Stomach (tissue), 9 donors: ENCODE results near the gene OXCT1. TPM values are rescaled to one million over a fixed set of nuclear protein-coding genes. Genes with fewer than 3 reads are reported as not detected.
"Not testable (repeated sequence)": the region's sequence is repeated elsewhere in the genome, so short reads cannot be mapped to it uniquely, and the experiment has no call there.

Source experiments
- DNase-seq, 2 donors: peaks; one replicate each; pipeline versions ENCODE4 v3.0.0 to v3.0.0-alpha.2; 2013 to 2019
- H3K27ac ChIP-seq, 5 donors: fragments of 200-600 bp in 4 of 5; sonication (generic) in 4 of 5; one replicate each; pipeline ENCODE4 v1.5.1; 2013 to 2019; ENCODE audit warnings: mild to moderate bottlenecking in 1 of 5, moderate library complexity in 1 of 5
- H3K27me3 ChIP-seq, 3 donors: fragments of 200-600 bp; sonication (generic); one replicate each; pipeline ENCODE4 v1.5.1; 2017 to 2019; ENCODE audit warnings: mixed run types in 1 of 3
- H3K36me3 ChIP-seq, 4 donors: fragments of 200-600 bp; sonication (generic); 1 replicate in 3 of 4; 2 replicates in 1 of 4; pipeline ENCODE4 v1.5.1; 2016 to 2019
- H3K4me1 ChIP-seq, 4 donors: fragments of 200-600 bp; sonication (generic); one replicate each; pipeline ENCODE4 v1.5.1; 2016 to 2019
- H3K4me3 ChIP-seq, 4 donors: fragments of 200-600 bp; sonication (generic) in 3 of 4; one replicate each; pipeline ENCODE4 v1.5.1; 2016 to 2019; ENCODE audit warnings: mild to moderate bottlenecking in 1 of 4
- H3K9me3 ChIP-seq, 4 donors: fragments of 200-600 bp; sonication (generic); one replicate each; pipeline ENCODE4 v1.5.1; 2016 to 2019
- CTCF ChIP-seq, 7 experiments: fragments of 450-650 bp in 4 of 7; fragments of 200-600 bp in 3 of 7; sonication (generic) in 3 of 7; IDR thresholded peaks; one replicate each; pipeline ENCODE4 v1.5.1; 2016 to 2019; ENCODE audit warnings: antibody characterized with exemption in 7 of 7, control low read depth in 2 of 7, mild to moderate bottlenecking in 1 of 7
- EP300 ChIP-seq: sonication (generic); formaldehyde crosslinking; IDR thresholded peaks from one replicate; pipeline ENCODE4 v1.6.1; 2017; ENCODE audit warnings: antibody characterized with exemption
- POLR2A ChIP-seq, 4 donors: fragments of 450-650 bp; IDR thresholded peaks; one replicate each; pipeline ENCODE4 v1.6.1; 2016; ENCODE audit warnings: antibody characterized with exemption in 4 of 4, control low read depth in 2 of 4, mild to moderate bottlenecking in 1 of 4, moderate library complexity in 1 of 4
- POLR2AphosphoS5 ChIP-seq, 3 donors: sonication (generic); formaldehyde crosslinking; IDR thresholded peaks; one replicate each; pipeline ENCODE4 v1.6.1; 2016; ENCODE audit warnings: antibody characterized with exemption in 3 of 3
- WGBS, 5 donors: extraction: QIAGEN DNeasy Blood & Tissue Kit in 3 of 5; methylation state at CpG; one replicate each; pipeline versions ENCODE4 v1.1.5 to v1.1.7; 2013 to 2018; 5-methylcytosine and 5-hydroxymethylcytosine counted together
- intact Hi-C: fragments of 100-400 bp; cut with DNase I; formaldehyde crosslinking; loops from one replicate; pipeline ENCODE4 v1.15.1; 2023; ENCODE audit warnings: low total_unique reads
- polyA plus RNA-seq, 3 donors: library from polyadenylated mRNA; stranded (reverse); fragments of 200-250 nt; gene quantifications; one replicate each; pipeline ENCODE4 v1.2.3, GENCODE V29; 2013
- total RNA-seq, 5 donors: library from RNA; depleted of rRNA; stranded (reverse); fragments of >200 nt; gene quantifications; one replicate each; pipeline versions ENCODE4 v1.1.0 to v1.2.3, GENCODE V29; 2014 to 2016
- donor health status: healthy with polysubstance abuse.
- donor health status: Bipolar disorder and iron deficiency.
- donor health status: healthy.

Gene OXCT1
- total and polyA plus RNA-seq, 8 donors = 4.1 to 33.3 (median 14.8) TPM

- H3K27ac ChIP-seq = no peak overlapping the region
- no peaks in the 10 kb centered on the region for H3K27me3 ChIP-seq
- DNase-seq = no peak
- H3K36me3 ChIP-seq = peaks cover 18 to 68% (median 67%) of the 10 kb centered on the region in 4 donors
- H3K9me3 ChIP-seq = no peaks in the 10 kb centered on the region
- peaks cover 0 to 6% (median 0%) of the 10 kb centered on the region in 4 donors for H3K4me1 ChIP-seq
- no peak overlapping the region for H3K4me3 ChIP-seq
- WGBS, 5 donors = 91 to 98% (median 94%) methylated on average over 2 of the region's 2 CpGs
- intact Hi-C loops = loop anchor here (10.0 kb wide), 2 partner anchors 83 to 913 kb away; no protein-coding TSS in a partner anchor
- TF ChIP-seq POLR2A (IDR thresholded peaks at IDR 0.05) (no peak), CTCF (IDR thresholded peaks at IDR 0.05) (no peak), POLR2AphosphoS5 (IDR thresholded peaks at IDR 0.05) (no peak), EP300 (no peak)
Measured at GRCh38 chr5:41852293-41852692, 17.9 kb downstream of the OXCT1 start.

- WGBS, 5 donors = 24 to 90% (median 40%) methylated on average over 1 of the region's 1 CpG
- H3K27ac ChIP-seq = no peak overlapping the region
- no peak for DNase-seq
- H3K4me1 ChIP-seq = no peaks in the 10 kb centered on the region
- intact Hi-C loops = loop anchor here (10.0 kb wide), 2 partner anchors 84 to 914 kb away; no protein-coding TSS in a partner anchor
- TF ChIP-seq EP300 (no peak), POLR2AphosphoS5 (IDR thresholded peaks at IDR 0.05) (no peak), POLR2A (IDR thresholded peaks at IDR 0.05) (no peak), CTCF (IDR thresholded peaks at IDR 0.05) (no peak)
- peaks cover 18 to 68% (median 66%) of the 10 kb centered on the region in 4 donors for H3K36me3 ChIP-seq
- no peaks in the 10 kb centered on the region for H3K27me3 ChIP-seq
- H3K9me3 ChIP-seq = no peaks in the 10 kb centered on the region
- no peak overlapping the region for H3K4me3 ChIP-seq
Measured at GRCh38 chr5:41851116-41851515, 19.1 kb downstream of the OXCT1 start.

GRCh38 chr5:41848983-41849382 lies 21.2 kb downstream of the OXCT1 start:
- Histone ChIP-seq H3K27ac (no peak overlapping the region), H3K4me3 (no peak overlapping the region), H3K27me3 (no peaks in the 10 kb centered on the region), H3K9me3 (no peaks in the 10 kb centered on the region), H3K36me3 (peaks cover 18 to 56% (median 51%) of the 10 kb centered on the region in 4 donors), H3K4me1 (no peaks in the 10 kb centered on the region)
- WGBS, 5 donors = 87 to 96% (median 93%) methylated on average over 6 of the region's 6 CpGs
- TF ChIP-seq CTCF (IDR thresholded peaks at IDR 0.05) (no peak), EP300 (no peak), POLR2AphosphoS5 (IDR thresholded peaks at IDR 0.05) (no peak), POLR2A (IDR thresholded peaks at IDR 0.05) (no peak)
- intact Hi-C loops = no loop called here
- no peak for DNase-seq

GRCh38 chr5:41845751-41846150 lies 24.5 kb downstream of the OXCT1 start:
- DNase-seq, intact Hi-C loops: not testable (repeated sequence)
- WGBS, 5 donors = 91 to 100% (median 98%) methylated on average over 1 of the region's 1 CpG

GRCh38 chr5:41844502-41844901 lies 25.7 kb downstream of the OXCT1 start:
- WGBS, 5 donors = 57 to 72% (median 66%) methylated on average over 3 of the region's 3 CpGs
- no peaks in the 10 kb centered on the region for H3K4me1 ChIP-seq
- H3K9me3 ChIP-seq = no peaks in the 10 kb centered on the region
- H3K27me3 ChIP-seq = no peaks in the 10 kb centered on the region
- peaks cover 0 to 31% (median 22%) of the 10 kb centered on the region in 4 donors for H3K36me3 ChIP-seq
- TF ChIP-seq CTCF (IDR thresholded peaks at IDR 0.05) (no peak), POLR2A (IDR thresholded peaks at IDR 0.05) (no peak), EP300 (no peak), POLR2AphosphoS5 (IDR thresholded peaks at IDR 0.05) (no peak)
- no peak for DNase-seq
- H3K27ac ChIP-seq = no peak overlapping the region
- H3K4me3 ChIP-seq = no peak overlapping the region
- intact Hi-C loops = no loop called here

More at GRCh38 chr5:41845751-41846150, 24.5 kb downstream of the OXCT1 start:
- H3K9me3 ChIP-seq, H3K4me1 ChIP-seq, H3K27ac ChIP-seq, H3K27me3 ChIP-seq, H3K4me3 ChIP-seq: not testable (repeated sequence)
- H3K36me3 ChIP-seq = peaks cover 0 to 33% (median 30%) of the 10 kb centered on the region in 4 donors
